ENCODE data around the gene PYGM. TPM values are rescaled to one million over a fixed set of nuclear protein-coding genes. Genes with fewer than 3 reads are reported as not detected.

Gene PYGM
- total RNA-seq, 1 experiment from 2014 or later: 1.6 TPM

- intact Hi-C loops (cut with micrococcal nuclease; ENCODE audit: unreplicated experiment): no loop called here
Measured at GRCh38 chr11:64711956-64712362, 47.8 kb downstream of the PYGM start.

GRCh38 chr11:64711138-64711955 lies 48.4 kb downstream of the PYGM start:
- no peak for DNase-seq
- no peak overlapping the region for H3K4me2 ChIP-seq
- H3K79me2 ChIP-seq (ENCODE audit: low read depth): no peaks in the 10 kb centered on the region
- 0 out of 2 replicates have a peak, but pooled peaks cover 5% of the 10 kb centered on the region for H4K20me1 ChIP-seq (ENCODE audit: insufficient read depth)
- no peak overlapping the region for H3K27ac ChIP-seq
- no peak overlapping the region for H2AFZ ChIP-seq
- no peak overlapping the region for H3K4me3 ChIP-seq
- H3K9me2 ChIP-seq (ENCODE audit: insufficient read depth): no peaks in the 10 kb centered on the region
- BruUV-seq (replicated peaks): no TSS peak
- no peaks in the 10 kb centered on the region for H3K36me3 ChIP-seq (ENCODE audit: low read depth)
- H3K27me3 ChIP-seq (ENCODE audit: insufficient read depth, low read depth): peaks cover 36% of the 10 kb centered on the region
- no peaks in the 10 kb centered on the region for H3K9me3 ChIP-seq (ENCODE audit: insufficient read depth, low read depth)
- intact Hi-C loops (cut with micrococcal nuclease; ENCODE audit: unreplicated experiment): no loop called here
- peaks cover 12% of the 10 kb centered on the region; the same call in 1 of the 2 replicates for H3F3A ChIP-seq (ENCODE audit: insufficient read depth, low read depth)
- ChIA-PET CTCF (no interaction called here), POLR2A (ENCODE audit: unreplicated experiment) (no interaction called here)
- H3K4me1 ChIP-seq (replicated peaks; ENCODE audit: insufficient read depth): peaks cover 7% of the 10 kb centered on the region
- no peak for TF ChIP-seq EZH2 (IDR thresholded peaks at IDR 0.05; ENCODE audit: low read depth)
- TF ChIP-seq, protein P1, sequence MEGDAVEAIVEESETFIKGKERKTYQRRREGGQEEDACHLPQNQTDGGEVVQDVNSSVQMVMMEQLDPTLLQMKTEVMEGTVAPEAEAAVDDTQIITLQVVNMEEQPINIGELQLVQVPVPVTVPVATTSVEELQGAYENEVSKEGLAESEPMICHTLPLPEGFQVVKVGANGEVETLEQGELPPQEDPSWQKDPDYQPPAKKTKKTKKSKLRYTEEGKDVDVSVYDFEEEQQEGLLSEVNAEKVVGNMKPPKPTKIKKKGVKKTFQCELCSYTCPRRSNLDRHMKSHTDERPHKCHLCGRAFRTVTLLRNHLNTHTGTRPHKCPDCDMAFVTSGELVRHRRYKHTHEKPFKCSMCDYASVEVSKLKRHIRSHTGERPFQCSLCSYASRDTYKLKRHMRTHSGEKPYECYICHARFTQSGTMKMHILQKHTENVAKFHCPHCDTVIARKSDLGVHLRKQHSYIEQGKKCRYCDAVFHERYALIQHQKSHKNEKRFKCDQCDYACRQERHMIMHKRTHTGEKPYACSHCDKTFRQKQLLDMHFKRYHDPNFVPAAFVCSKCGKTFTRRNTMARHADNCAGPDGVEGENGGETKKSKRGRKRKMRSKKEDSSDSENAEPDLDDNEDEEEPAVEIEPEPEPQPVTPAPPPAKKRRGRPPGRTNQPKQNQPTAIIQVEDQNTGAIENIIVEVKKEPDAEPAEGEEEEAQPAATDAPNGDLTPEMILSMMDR (conservative IDR thresholded peaks at IDR 0.05): no peak

More at GRCh38 chr11:64711956-64712362, 47.8 kb downstream of the PYGM start:
- H3K36me3 ChIP-seq (ENCODE audit: low read depth): no peaks in the 10 kb centered on the region
- no peak overlapping the region for H2AFZ ChIP-seq
- H3F3A ChIP-seq (ENCODE audit: insufficient read depth, low read depth): peaks cover 12% of the 10 kb centered on the region; the same call in 1 of the 2 replicates
- TF ChIP-seq, protein P1 (conservative IDR thresholded peaks at IDR 0.05): no peak
- TF ChIP-seq EZH2 (IDR thresholded peaks at IDR 0.05; ENCODE audit: low read depth): no peak
- POLR2A ChIA-PET (ENCODE audit: unreplicated experiment): no interaction called here
- no peaks in the 10 kb centered on the region for H3K9me3 ChIP-seq (ENCODE audit: insufficient read depth, low read depth)
- no peak overlapping the region for H3K4me3 ChIP-seq
- no peak for DNase-seq
- peaks cover 38% of the 10 kb centered on the region for H3K27me3 ChIP-seq (ENCODE audit: insufficient read depth, low read depth)
- H4K20me1 ChIP-seq (ENCODE audit: insufficient read depth): 0 out of 2 replicates have a peak, but pooled peaks cover 5% of the 10 kb centered on the region
- BruUV-seq (replicated peaks): no TSS peak
- H3K9me2 ChIP-seq (ENCODE audit: insufficient read depth): no peaks in the 10 kb centered on the region
- no peaks in the 10 kb centered on the region for H3K79me2 ChIP-seq (ENCODE audit: low read depth)
- CTCF ChIA-PET: no interaction called here
- H3K27ac ChIP-seq: no peak overlapping the region
- peaks cover 7% of the 10 kb centered on the region for H3K4me1 ChIP-seq (replicated peaks; ENCODE audit: insufficient read depth)
- H3K4me2 ChIP-seq: no peak overlapping the region

DNA sequence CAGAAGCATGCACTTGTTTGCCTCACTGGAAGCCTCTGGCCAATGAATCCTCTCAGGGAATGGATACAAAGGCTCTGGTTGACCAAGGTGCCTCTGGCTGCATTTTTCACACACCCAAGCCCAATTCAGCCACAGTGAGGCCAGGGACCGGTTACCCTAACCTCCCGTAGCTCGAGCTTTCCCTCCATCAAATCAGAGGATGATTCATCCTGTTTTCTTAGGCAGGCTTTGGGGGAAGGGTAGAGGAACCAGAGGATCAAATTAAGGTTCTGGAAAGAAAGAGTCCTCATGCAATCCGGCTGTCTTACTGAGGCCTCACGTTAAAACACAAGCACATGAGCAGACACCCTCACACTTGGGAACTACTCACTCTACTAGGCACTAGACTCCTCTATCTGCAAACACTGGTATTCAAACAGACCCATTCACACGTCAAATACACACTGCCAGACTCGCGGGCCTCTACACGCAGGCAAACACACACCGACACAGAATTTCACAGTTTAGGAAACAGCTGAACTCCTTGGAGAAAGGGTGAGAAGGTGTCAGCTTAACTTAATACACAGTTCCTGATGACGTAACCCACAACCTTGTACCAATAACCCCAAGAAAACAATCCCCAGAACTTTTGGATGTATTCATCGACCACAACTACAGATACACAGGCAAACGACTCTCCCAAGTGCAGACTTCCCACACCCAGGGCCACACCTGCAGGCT lies 49.2 kb downstream of the PYGM start:
- no peak overlapping the region for H2AFZ ChIP-seq
- no TSS peak for BruUV-seq (replicated peaks)
- TF ChIP-seq, protein P1 (conservative IDR thresholded peaks at IDR 0.05): no peak
- no peak for TF ChIP-seq EZH2 (IDR thresholded peaks at IDR 0.05; ENCODE audit: low read depth)
- DNase-seq: no peak
- peaks cover 30% of the 10 kb centered on the region for H3K27me3 ChIP-seq (ENCODE audit: insufficient read depth, low read depth)
- 0 out of 2 replicates have a peak, but pooled peaks cover 5% of the 10 kb centered on the region for H4K20me1 ChIP-seq (ENCODE audit: insufficient read depth)
- H3K27ac ChIP-seq: no peak overlapping the region
- intact Hi-C loops (cut with micrococcal nuclease; ENCODE audit: unreplicated experiment): no loop called here
- no peak overlapping the region for H3K4me2 ChIP-seq
- H3K4me3 ChIP-seq: no peak overlapping the region
- H3K4me1 ChIP-seq (replicated peaks; ENCODE audit: insufficient read depth): peaks cover 7% of the 10 kb centered on the region
- H3K9me2 ChIP-seq (ENCODE audit: insufficient read depth): no peaks in the 10 kb centered on the region
- CTCF ChIA-PET: no interaction called here
- H3K36me3 ChIP-seq (ENCODE audit: low read depth): no peaks in the 10 kb centered on the region
- POLR2A ChIA-PET (ENCODE audit: unreplicated experiment): interaction anchor here (0.7 kb wide), 2 partner anchors 50 to 439 kb away, joined by 3 read pairs; no protein-coding TSS in a partner anchor
- H3F3A ChIP-seq (ENCODE audit: insufficient read depth, low read depth): peaks cover 14% of the 10 kb centered on the region
- H3K9me3 ChIP-seq (ENCODE audit: insufficient read depth, low read depth): no peaks in the 10 kb centered on the region
- no peaks in the 10 kb centered on the region for H3K79me2 ChIP-seq (ENCODE audit: low read depth)
